MM.1S (cell line): Measurements from ENCODE around the gene PHACTR1.

ENCODE experiments used
- DNase-seq: peaks from one replicate; pipeline ENCODE4 v3.0.0-alpha.2; 2015
- H2AFZ ChIP-seq: fragments of 300-600 bp; sonication (generic); 2 replicates; pipeline ENCODE4 v1.6.0; 2016; ENCODE audit warnings: antibody characterized with exemption, low read length
- H3F3A ChIP-seq: fragments of 300-600 bp; sonication (generic); 2 replicates; pipeline ENCODE4 v1.6.1; 2016; ENCODE audit warnings: mild to moderate bottlenecking, antibody characterized with exemption, low read length, moderate library complexity, mixed read lengths; ENCODE audit not compliant: insufficient read depth
- H3K27ac ChIP-seq: fragments of 300-600 bp; sonication (generic); 2 replicates; pipeline ENCODE4 v1.5.1; 2016; ENCODE audit warnings: mild to moderate bottlenecking, low read length
- H3K27me3 ChIP-seq: fragments of 300-600 bp; sonication (generic); replicated peaks from 2 replicates; pipeline ENCODE4 v1.6.0; 2016; ENCODE audit warnings: low read length; ENCODE audit not compliant: insufficient read depth
- H3K36me3 ChIP-seq: fragments of 300-600 bp; sonication (generic); replicated peaks from 2 replicates; pipeline ENCODE4 v1.6.1; 2016; ENCODE audit warnings: mild to moderate bottlenecking, low read length, mixed read lengths; ENCODE audit not compliant: insufficient read depth
- H3K4me1 ChIP-seq: fragments of 300-600 bp; sonication (generic); 2 replicates; pipeline ENCODE4 v1.6.1; 2016; ENCODE audit warnings: low read length, mixed read lengths
- H3K4me2 ChIP-seq: fragments of 300-600 bp; sonication (generic); 2 replicates; pipeline ENCODE4 v1.6.0; 2016; ENCODE audit warnings: low read depth, low read length
- H3K4me3 ChIP-seq: fragments of 300-600 bp; sonication (generic); 2 replicates; pipeline ENCODE4 v1.5.1; 2016; ENCODE audit warnings: low read length, mixed read lengths
- H3K79me2 ChIP-seq: fragments of 300-600 bp; sonication (generic); 2 replicates; pipeline ENCODE4 v1.6.1; 2016; ENCODE audit warnings: mixed run types, low read length, mixed read lengths
- H3K9ac ChIP-seq: fragments of 300-600 bp; sonication (generic); 2 replicates; pipeline ENCODE4 v1.6.1; 2016; ENCODE audit warnings: low read length, mixed read lengths
- H3K9me2 ChIP-seq: fragments of 300-600 bp; sonication (generic); replicated peaks from 2 replicates; pipeline ENCODE4 v1.6.1; 2016; ENCODE audit warnings: mild to moderate bottlenecking, low read length, mixed read lengths; ENCODE audit not compliant: insufficient read depth
- H3K9me3 ChIP-seq: fragments of 300-600 bp; sonication (generic); replicated peaks from 2 replicates; pipeline ENCODE4 v1.6.1; 2016; ENCODE audit warnings: mild to moderate bottlenecking, low read length, mixed read lengths; ENCODE audit not compliant: insufficient read depth
- H4K20me1 ChIP-seq: fragments of 300-600 bp; sonication (generic); 2 replicates; pipeline ENCODE4 v1.6.1; 2016; ENCODE audit warnings: mild to moderate bottlenecking, low read length, moderate library complexity, mixed read lengths; ENCODE audit not compliant: insufficient read depth
- CTCF ChIP-seq: fragments of 300-600 bp; sonication (generic); IDR thresholded peaks from 2 replicates; pipeline ENCODE4 v1.5.1; 2016; ENCODE audit warnings: antibody characterized with exemption, low read length, mixed read lengths
- EZH2 ChIP-seq: fragments of 300-600 bp; sonication (generic); optimal IDR thresholded peaks from 2 replicates; pipeline ENCODE3; 2017; ENCODE audit warnings: low read depth, mild to moderate bottlenecking, antibody characterized with exemption, low read length, mixed read lengths
- EZH2phosphoT487 ChIP-seq: fragments of 300-600 bp; sonication (generic); IDR thresholded peaks from 2 replicates; pipeline ENCODE4 v1.6.1; 2018; ENCODE audit warnings: antibody characterized with exemption, low read length

PHACTR1 gene

DNA sequence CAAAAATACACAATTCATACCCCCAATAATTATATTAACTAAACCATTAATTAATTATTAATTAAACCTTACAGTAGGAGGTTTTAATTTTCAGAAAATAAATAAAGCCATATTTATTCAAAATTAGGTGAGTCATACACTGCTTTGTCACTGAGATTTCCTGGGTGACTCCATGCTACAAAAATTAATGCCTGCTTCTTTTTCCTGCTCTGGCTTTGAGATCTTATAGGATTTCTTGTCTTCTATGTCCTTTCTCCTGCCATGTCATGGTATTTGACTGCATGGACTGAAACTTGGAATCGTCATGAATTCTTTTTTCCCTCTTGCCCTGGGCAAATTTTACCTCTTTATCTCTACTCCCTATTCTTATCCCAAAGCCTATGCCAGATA lies 133.2 kb downstream of the PHACTR1 start:
- Histone ChIP-seq H3K4me1 (no peaks in the 10 kb centered on the region), H3K27ac (no peak overlapping the region), H4K20me1 (no peaks in the 10 kb centered on the region), H3F3A (no peaks in the 10 kb centered on the region), H2AFZ (no peak overlapping the region), H3K79me2 (no peaks in the 10 kb centered on the region), H3K9me2 (no peaks in the 10 kb centered on the region), H3K9ac (no peak overlapping the region), H3K27me3 (no peaks in the 10 kb centered on the region), H3K4me2 (no peak overlapping the region), H3K9me3 (no peaks in the 10 kb centered on the region), H3K36me3 (no peaks in the 10 kb centered on the region), H3K4me3 (no peak overlapping the region)
- DNase-seq, result no peak
- TF ChIP-seq EZH2 (no peak), CTCF (no peak), EZH2phosphoT487 (no peak)

GRCh38 chr6:12851123-12851695 lies 134.6 kb downstream of the PHACTR1 start:
- DNase-seq, result no peak

GRCh38 chr6:12861603-12862002 lies 145.0 kb downstream of the PHACTR1 start:
- no peak for DNase-seq
- H3K9ac ChIP-seq, result no peak overlapping the region
- no peaks in the 10 kb centered on the region for H3K27me3 ChIP-seq
- no peak overlapping the region for H3K27ac ChIP-seq
- H3K9me2 ChIP-seq, result no peaks in the 10 kb centered on the region
- no peaks in the 10 kb centered on the region for H3K4me1 ChIP-seq
- no peaks in the 10 kb centered on the region for H3K79me2 ChIP-seq
- no peaks in the 10 kb centered on the region for H4K20me1 ChIP-seq
- TF ChIP-seq EZH2phosphoT487 (no peak), CTCF (no peak), EZH2 (no peak)
- no peaks in the 10 kb centered on the region for H3F3A ChIP-seq
- H3K4me3 ChIP-seq, result no peak overlapping the region
- no peaks in the 10 kb centered on the region for H3K9me3 ChIP-seq
- no peaks in the 10 kb centered on the region for H3K36me3 ChIP-seq
- no peak overlapping the region for H2AFZ ChIP-seq
- no peak overlapping the region for H3K4me2 ChIP-seq

More at GRCh38 chr6:12851123-12851695, 134.6 kb downstream of the PHACTR1 start:
- no peaks in the 10 kb centered on the region for H4K20me1 ChIP-seq
- no peaks in the 10 kb centered on the region for H3K9me3 ChIP-seq
- no peaks in the 10 kb centered on the region for H3K4me1 ChIP-seq
- H3K9ac ChIP-seq, result no peak overlapping the region
- no peak for TF ChIP-seq EZH2
- TF ChIP-seq CTCF, result no peak
- TF ChIP-seq EZH2phosphoT487, result no peak
- H3K36me3 ChIP-seq, result no peaks in the 10 kb centered on the region
- no peak overlapping the region for H3K4me2 ChIP-seq
- no peak overlapping the region for H3K4me3 ChIP-seq
- H3K27me3 ChIP-seq, result no peaks in the 10 kb centered on the region
- no peak overlapping the region for H3K27ac ChIP-seq
- H3F3A ChIP-seq, result no peaks in the 10 kb centered on the region
- H3K9me2 ChIP-seq, result no peaks in the 10 kb centered on the region
- H3K79me2 ChIP-seq, result no peaks in the 10 kb centered on the region
- no peak overlapping the region for H2AFZ ChIP-seq
